CD4-positive, alpha-beta T cell treated with Interleukin-15 for 1 hour (primary cell): ENCODE measurements around the gene SKIC8.

Source experiments
- DNase-seq: peaks from one replicate; pipeline ENCODE4 v3.0.0-alpha.2; 2020

The SKIC8 gene

DNA sequence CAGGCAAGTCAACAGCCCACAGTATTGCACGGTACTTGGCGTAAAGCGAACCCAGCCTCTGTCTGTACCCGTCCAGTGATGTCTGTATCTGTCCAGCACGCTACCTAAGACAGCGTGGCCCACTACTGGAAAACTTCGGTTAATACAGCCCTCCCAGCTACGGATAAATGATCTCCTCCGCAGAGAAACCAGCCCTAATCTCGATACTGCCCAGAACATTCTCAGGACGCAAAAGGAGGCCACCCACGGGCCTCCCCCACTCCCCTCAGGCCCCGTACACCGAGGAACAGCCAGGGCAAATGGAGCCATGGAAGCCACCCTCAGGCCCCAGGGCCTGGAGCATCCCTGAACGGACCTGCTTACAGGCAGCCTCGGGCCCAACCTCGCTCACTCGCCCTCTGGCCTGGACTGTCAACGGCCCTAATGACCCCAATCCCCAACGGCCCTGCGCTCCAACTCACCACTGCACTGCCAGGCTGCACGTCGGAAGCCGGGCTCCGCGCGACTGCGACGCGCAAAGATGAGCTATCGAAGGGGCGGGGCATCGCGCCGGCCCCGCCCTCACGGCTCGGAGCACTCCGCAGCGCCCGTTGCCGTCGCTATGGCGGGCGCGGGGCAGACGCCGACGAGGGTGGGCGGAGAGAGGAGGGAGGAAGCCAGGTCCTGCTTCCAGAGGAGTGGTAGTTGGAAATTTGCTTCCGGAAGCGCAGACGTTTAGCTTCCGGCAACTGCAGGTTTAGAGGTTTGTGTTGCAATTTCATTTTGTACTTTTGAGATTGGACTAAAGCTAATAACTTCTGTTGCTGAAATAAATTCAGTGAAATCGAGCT, at the start of gene SKIC8:
SKIC8 (minus strand) TSS at position 509 of the 830 bp plus-strand sequence. CDS start 3,923 bp downstream, outside the sequence.
- peak; percentile 90 for DNase-seq

DNA sequence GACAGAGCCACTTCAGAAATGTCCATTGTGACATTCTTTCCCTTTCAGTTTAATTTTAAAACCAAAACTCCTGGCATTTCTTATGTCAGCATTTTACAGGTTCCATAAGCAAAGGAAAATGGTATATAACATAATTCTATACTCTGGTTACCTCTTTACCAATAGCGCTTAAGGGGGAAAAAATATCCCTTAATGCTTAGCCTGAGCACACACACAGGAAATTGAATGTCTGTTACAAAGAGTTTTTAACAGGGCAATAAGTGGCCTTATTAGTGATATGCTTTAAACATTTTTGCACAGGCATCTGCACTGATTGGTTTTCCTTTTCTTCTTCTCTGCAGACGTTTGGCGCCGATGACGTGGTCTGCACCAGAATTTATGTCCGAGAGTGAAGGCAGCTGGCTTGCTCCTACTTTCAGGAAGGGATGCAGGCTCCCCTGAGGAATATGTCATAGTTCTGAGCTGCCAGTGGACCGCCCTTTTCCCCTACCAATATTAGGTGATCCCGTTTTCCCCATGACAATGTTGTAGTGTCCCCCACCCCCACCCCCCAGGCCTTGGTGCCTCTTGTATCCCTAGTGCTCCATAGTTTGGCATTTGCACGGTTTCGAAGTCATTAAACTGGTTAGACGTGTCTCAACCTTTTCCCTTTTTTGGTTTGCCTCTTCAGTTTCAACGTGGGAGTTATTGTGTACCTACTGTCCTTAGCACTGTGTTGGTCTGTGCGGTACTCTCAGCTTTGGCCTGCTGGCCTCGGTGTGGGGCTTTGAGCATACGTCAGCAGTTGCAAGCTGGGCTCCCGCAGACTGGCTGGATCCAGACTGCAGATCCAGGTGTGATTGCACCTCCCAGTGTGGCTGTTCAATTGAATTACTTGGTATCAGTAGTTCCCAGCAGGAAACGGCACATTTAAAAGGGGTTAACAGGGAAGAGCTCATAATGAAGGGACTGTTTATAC, 48.5 kb upstream of the SKIC8 start:
- DNase-seq, result no peak

DNA sequence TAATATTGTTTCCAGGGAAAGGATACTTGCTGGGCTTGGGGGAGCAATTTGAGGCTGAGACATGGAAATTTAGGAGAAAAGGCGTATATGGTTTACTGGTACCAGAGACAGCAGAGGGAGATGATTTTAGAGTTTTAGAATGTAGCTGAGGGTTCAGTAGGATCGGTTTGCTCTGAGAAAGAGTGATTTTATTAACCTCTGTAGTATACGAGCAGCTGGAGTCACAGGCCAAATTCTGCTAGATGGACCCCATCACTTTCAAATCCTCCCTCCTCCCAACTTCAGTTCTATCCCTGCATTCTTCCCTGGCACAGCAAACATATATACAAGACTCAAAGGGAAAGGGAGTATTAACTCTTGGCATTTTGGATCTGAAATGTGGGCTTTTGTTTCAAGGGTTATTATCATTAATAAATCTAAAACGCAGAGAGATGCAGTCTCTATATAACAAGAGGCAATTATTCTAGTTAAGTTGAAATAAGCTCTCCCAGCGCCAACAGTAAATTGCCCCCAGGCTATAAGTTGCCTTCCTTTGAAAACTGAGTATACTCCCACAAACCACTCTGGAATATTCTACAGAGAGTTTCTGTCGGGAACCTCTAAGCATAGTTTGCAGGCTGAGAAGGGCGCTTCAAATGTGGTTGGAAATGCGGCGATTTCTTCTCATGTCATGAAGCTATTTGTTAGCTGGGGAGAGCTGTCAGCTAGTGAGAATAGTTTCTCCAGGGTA, 46.2 kb upstream of the SKIC8 start:
- DNase-seq, result no peak

DNA sequence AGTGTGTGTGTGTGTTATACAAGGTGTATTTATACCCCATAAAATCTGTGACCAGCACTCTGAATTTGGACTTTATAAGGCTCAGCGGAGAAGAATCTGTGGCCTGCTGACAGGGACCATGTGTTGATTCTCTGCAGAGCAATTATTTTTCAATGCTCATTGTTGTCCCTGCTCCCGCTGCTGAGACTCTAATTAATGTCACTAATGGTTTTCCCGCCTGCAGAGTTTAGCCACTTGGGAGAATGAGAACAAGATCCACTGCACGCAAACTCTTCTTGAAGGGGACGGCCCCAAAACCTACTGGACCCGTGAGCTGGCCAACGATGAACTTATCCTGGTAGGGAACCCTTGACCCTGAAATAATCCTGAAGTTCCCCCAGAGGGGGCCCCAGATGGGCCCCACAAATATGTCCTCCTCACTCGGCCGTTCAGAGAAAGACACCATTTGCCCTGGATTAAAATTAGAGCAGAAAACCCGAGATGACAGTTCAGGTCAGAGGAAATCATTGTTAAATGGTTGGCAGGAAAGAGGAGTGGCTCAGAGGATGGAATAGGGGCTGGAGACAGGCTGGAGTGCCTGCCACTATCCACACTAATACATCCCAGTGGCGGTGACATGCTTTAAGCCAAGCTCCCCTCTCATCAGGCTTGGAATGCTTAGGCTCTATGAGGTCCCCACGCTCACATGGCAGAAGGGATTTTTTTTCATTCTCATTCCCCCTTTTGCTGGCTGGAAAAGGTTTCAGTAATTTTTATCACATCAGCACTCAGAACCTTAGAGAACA, 44.1 kb upstream of the SKIC8 start:
- DNase-seq, result no peak

DNA sequence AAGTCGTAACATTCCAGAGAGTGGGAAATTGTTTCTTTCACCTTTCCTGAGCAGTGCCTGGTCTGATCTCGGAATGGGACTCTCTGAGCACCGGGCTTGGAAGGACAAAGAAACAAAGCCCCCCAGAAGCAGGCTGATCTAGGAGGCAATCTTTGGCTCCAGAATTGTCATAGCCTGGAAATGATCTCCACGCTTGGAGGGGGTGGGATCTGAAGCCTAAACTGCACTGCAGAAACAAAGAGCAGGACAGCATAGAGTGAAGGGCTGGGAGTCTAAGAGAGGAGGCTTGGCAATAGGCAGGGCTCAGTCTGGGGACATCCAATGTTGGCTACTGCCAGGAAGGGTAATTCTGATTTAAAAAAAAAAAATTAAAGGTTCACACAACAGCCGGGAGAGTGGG, 42.6 kb upstream of the SKIC8 start:
- no peak for DNase-seq

DNA sequence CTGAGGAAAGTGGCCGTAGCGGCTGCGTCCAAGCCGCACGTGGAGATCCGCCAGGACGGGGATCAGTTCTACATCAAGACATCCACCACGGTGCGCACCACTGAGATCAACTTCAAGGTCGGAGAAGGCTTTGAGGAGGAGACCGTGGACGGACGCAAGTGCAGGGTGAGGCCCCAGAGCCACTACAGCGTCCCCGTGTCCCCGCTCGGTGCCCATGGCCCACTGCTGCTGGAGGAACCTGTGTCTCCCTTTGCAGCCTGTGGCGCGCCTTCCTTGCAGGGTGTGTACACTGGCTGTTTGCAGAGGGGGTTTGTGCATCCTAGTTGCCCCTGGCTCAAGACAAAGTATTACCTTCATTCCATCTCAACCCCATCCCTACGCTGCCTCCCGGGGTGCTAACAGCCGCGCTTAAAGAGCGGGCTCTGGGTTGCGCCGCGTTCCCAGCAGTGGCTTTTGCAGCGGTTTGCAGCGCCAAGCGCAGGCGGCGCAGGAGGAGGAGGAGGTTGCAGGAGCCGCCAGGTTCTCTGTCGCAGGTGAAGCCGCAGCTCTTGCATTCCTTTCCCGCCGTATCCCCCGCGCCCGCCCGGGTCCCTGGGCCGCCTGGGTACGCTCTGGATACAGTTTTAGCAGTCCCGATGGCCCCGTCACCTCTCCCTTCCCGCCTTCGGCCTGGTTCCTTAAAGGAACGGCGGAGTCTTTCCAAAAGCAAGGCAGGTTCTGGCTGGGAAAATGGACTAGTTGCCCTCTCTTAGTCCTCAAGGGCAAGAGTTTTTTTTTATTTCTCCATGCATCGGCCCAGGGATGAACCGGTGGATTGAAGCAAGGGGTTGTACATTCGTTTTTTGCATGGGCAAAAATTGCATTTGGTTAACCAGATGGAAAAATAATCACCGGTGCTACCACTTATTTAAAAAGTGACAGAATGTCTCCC, 41.9 kb upstream of the SKIC8 start:
- no peak for DNase-seq

DNA sequence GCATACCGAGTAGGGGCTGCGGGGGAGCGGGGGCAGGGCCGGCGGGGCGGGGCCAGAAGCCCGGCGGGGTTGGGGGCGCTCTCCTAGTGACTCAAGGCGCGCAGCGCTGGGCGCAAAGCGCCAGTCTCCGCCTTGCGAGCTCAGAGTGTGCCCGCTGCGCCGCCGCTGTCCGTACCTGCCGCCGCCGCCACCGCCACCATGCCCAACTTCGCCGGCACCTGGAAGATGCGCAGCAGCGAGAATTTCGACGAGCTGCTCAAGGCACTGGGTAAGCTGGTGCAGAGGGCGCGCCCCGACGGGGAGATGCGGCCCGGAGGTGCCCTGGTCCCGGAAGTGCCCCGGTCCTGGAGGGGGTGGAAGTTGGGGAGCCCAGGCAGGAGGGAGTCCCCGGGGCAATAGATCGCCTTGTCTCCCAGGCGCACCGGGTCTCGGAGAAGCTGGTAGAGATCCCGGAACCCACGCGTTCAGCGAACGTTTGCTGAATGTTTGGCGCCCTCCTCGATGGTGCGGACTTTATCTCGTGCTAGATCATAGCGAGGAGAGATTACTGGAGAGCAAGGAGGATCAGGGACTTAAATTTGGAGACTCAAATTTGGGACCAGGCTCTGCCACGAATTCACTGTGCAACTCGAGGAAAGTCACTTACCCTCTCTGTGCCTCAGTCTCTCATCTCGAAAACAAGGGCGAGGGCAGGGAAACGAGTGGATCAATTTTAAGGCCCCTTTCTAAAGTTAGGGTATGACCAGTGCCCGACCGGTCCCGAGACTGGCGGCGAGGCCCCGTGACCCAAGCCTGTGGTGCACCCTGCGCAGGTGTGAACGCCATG, 41.0 kb upstream of the SKIC8 start, which contains the start of gene CRABP1:
CRABP1 (plus strand) TSS at position 123 of the 826 bp plus-strand sequence; CDS start at position 199, 76 bp downstream.
- no peak for DNase-seq

DNA sequence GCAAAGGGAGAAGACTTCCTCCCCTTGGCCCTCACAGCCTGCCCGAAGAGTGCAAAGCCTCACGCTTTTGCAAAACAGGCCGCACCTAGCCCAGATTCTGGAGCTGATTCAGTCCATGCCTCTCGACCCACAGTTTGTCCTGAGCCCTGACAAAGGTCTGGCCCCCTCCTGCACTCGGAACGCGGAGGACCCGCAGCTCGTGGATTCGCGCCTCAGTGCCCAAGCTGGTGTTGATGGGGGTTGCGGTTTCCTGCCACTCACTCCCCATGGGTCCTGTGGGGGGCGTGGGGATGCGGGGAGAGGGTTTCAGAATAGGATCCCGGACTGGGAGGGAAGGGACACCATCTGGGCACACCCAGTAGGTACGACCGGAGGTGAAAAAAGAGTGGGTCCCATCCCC, 40.1 kb upstream of the SKIC8 start:
- DNase-seq, result no peak

DNA sequence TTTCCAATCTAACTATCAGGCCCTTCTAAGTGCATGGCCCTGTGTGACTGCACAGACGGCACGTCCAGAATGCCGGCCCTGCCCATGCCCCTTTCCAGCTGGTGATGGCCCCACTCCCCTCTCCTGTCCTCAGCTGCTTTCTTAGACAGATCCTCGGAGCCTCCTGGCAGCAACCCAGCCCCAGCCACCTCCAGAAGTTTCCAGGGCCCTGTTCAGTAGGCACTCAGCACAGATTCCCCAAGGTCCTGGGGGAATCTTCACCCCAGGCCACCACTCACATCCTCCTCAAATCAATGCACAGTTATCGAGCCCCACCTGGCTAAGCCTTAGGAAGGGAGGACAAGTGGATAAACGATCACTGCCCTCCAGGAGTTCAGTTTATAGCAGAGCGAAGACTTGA, 39.4 kb upstream of the SKIC8 start:
- DNase-seq, result no peak

DNA sequence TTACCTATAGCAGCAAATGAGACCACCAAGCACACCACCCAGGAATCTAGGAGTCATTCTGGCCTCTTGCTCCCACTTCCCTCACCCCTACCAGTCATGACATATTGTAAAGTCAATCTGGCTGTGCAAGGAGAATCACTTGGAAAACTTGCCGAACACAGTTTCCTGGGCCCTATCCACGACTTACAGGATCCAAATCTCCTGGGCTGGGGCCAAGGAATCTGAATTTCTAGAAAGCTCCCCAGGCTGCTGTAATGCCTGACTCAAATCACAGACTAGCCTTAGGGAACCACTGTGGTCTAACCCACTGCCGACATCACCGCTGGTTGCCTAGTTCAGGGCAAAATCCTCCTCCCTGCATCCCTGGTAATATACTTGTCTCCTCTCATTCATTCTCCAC, 36.6 kb upstream of the SKIC8 start:
- no peak for DNase-seq

DNA sequence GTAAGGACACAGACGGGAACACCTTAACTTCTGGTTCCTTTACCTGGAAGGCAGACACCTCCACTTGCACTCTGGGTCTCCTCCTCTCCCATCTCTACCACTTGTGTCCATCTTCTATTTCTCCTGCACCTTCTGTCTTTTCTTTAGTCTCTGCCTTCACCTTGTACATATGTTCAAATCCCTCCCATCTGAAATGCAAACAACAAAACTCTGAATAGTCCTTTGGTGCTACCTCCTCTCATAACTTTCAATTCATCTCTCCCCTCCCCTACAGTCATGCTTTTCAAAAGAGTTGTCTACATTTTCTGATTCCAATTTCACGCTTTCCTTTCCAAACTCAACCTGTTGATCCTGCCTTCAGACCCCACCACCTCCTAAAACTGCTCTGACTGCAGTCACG, 35.4 kb upstream of the SKIC8 start:
- DNase-seq, result no peak

DNA sequence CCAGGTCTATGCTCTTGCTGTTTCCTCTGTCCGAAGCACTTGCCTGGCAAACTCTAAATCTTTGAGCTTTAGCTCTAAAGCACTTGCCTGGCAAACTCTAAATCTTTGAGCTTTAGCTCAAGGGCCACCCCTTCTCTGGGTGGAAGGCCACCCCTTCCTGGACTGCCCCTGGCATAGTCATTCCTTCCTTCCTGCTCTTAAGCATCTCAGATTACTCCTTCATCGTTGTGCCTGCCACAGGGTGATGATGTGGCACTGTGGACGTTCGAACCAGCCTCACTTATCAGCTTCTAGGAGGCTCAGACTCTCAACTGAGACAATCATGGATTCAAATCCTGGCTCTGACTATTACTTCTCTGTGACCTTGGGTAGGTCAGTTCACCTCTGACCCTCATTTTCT, 30.2 kb upstream of the SKIC8 start:
- no peak for DNase-seq

DNA sequence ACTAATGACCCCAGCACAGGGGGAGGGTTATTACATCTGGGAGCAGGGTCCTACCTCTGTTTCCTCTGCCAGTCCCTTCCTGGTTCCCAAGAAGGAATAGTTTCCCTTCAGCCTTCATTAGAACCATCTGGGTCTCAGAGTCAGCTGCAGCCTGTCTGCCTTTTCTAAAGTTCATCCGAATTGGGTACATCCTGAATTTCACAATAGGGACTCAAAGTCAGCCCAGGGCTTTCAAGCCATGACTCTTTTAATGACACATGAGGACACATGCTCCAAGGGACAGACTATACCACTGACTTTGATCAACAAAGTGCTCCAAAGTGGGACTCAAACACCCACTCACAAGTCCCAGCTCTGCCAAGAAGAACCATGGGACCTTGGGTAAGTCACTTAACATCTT, 28.1 kb upstream of the SKIC8 start:
- DNase-seq, result no peak

DNA sequence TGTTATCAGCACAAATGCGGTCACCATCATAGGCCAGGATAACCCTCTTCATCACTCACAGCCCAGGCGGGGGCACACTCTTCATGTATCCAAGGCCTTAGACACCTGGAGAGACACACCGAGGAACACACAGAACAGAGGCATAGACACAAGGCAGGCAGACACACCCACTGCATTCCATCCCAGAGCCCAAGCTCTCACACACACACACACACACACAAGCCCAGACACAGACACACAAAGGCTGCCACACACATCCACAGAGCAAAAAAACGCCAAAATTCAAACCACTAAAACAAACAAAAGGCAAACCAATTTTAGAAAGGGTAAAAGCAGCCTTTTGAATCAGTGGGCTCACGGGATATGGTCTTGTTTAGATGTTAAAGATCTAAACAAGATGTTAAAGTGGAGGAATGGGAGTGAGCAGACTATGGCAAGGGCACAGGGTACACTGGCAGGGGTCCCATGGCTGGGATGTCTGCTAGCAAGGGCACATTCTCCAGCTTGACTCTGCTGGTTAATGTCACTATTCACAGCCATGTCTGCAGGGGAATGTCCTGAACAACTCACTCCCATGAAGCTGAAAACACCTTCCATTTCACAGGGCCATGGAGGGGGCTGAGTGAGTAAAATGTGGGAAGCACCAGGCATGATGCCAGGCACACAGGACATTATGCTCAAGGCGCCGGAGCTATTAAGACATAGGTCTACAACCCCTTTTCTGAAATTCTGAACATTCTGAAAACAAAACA, 25.9 kb upstream of the SKIC8 start:
- no peak for DNase-seq

DNA sequence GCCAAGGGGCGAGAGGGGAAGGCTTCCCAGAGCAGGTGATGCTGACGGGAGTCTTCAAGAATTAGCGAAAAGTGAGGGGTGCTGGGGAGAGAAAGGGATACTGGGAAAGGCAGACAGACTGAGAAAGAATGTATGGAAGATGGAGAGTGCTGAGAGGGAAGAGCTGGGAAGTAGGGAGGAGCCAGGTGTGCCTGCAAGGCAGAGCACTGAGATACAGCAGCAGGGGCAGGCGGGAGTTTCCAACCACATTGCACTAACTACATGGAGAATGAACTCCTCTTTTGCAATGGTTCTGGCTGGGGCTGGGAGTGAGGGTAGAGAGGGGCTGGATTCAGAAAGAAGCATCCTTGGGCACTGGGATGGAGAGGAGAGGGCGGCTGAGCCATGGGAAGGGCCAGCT, 24.7 kb upstream of the SKIC8 start:
- no peak for DNase-seq

DNA sequence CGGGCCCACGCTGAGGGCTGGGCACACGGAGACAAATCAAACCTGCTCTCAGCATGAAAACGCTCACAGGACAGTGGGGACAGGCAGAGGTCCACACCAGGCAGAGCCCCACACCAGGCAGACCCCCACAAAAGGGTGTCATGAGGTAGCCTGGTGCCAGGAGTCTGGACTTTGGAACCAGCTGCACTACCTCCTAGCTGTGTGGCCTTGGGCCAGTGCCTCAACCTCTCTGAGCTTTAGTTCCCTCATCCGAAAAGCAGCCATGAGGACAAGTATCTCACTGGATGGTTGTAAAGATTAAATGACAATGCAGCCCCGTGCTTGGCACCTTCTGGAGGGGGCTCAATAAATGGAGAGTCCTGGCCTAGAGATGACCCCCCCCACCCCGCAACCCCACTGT, 24.3 kb upstream of the SKIC8 start:
- no peak for DNase-seq

DNA sequence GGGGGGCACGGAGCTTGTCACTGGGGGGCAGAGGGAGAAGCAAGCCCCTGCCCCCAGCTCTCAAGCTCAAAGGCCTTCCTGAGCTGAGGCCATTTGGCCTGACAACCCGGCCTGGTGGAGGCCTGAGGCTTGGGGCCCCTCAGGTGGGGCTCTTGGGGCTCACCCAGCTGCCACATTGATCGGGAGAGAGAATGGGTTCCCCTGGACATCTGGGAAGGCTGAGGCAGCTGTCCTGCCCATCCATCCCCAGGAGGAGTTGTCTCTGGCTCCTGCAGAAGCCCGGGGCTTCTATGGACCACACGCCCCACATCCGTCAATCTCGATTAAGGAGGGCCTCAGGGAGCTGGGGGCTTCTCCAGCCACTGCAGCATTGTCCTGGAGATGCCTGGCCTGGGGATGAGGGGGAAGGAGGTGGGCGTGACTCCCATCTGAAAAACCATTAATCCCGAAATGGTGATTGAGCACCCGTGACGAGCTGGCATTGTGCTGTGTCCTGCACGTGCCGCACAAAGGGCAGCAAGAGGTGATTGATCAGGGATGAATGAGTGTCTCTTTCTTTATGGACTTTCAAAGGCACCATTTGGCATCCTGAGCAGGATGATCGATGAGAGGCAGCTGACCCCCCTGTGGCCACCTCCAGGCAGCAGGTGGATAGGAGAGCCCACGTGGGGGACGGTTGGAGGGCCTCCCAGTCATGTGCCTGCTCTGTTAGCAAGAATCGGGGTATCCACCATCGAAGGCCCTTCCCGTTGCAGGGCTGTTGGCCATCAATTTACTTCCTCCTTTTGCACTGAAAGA, 23.5 kb upstream of the SKIC8 start:
- DNase-seq, result no peak

DNA sequence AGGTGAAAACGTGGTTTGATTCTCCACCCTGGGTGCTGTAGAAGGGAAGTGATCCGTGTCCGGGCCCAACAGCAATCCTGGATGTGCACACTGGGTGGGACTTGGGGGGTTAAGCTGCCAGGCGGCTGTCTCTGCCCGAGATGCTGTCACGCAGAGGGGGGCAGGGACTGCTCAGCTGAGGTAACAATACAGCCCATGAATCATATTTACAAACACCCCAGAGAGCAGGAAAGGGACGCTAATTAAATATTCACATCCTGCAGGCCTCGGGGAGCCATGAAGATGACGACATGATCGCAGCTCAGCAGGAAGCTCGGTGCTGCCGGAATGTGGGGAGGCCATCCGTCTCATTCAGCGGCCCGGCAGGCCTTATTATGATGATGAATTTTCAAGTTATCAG, 22.8 kb upstream of the SKIC8 start:
- DNase-seq, result no peak

DNA sequence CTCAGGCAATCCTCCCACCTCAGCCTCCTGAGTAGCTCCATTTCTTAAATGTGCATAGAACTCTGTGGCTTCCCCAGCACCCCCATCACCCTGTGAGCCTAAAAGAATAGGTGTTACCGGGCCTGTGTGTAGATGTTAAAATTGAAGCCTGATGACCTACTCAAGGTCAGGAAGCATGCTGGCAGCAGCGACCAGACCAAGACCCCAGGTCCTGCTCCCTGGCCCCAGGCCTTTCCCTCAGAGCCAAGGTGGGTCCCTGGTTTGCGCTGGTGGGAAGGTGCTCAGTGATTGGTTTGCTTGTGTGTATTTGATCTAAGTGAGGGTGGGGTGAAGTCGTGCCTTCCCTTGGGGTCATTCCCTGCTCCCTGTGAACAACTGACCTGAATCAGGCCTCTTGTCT, 22.4 kb upstream of the SKIC8 start:
- no peak for DNase-seq
